GM18867 (cell line): Measurements from ENCODE around the gene CACNA2D2.

Experiments
- ATAC-seq: cut with Tn5 transposase; IDR thresholded peaks from one replicate; pipeline ENCODE4 v1.9.1; 2021; ENCODE audit warnings: mild to moderate bottlenecking, moderate library complexity; ENCODE audit not compliant: unreplicated experiment

The CACNA2D2 gene

DNA sequence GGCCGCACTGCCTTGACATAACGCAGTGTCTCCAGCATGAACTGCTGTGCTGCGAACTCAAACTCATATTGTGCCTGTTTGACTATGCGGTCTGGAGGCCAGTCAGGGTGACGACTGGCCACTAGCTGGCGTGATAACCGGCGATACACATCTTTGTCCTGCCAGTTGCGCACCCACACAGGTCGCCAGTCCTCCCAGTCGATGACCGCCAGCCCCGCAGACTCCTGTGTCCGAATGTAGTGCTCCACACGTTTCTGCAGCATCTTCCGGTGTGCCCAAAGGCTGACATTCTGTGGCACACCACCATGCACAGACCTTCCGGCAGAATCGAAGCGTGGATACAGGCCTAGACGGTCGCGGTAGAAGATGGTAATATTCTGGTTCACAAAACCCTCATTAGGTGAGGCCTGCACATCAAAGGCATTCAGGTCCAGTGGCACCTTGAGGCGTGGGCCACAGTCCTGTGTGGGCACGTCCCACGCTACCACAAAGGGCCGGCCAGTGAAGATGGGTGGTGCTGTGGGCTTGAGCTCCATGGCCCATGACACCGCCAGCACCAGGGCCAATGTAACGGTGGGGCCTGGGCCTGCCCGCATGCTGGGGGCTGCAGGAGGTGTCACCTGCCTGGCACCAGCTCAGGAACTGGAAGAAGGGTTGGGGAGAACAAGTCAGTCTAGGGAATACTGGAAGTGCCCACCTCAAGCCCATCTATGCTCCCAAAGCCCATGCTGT is 183.4 kb downstream of the CACNA2D2 start:
- no peak for ATAC-seq

DNA sequence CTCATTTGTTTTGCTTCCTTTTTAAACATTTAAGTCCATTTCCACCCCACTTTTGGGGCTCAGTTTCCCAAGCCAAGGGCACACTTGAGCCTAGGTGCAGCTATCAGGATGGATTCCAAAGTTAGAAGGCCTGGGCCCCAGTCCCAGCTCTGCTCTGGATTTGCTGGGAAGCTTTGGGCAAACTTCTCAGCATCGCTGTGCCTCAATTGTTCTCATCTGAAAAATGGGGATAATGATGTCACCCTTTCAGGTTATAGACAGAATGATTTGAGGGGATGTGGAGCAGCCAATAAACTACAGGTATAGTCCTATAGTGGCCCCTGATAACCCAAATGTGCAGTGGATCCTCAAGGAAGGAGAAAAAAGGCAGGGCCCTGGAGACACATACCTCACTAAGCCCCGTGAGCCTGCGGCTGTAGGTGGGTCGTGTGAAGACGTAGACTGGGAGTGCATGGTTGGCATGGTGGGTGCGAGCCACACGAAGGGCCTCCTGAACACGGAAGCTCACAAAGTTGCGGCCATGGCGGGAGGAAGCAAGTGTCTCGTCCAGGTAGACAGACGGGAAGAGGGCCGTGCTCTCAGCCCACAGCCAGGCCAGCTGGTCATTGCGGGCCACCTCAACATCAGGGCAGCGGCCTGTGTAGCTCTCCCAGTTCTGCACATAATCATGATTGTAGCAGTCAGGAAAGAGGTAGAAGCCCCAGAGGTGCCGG is 184.1 kb downstream of the CACNA2D2 start:
- no peak for ATAC-seq

DNA sequence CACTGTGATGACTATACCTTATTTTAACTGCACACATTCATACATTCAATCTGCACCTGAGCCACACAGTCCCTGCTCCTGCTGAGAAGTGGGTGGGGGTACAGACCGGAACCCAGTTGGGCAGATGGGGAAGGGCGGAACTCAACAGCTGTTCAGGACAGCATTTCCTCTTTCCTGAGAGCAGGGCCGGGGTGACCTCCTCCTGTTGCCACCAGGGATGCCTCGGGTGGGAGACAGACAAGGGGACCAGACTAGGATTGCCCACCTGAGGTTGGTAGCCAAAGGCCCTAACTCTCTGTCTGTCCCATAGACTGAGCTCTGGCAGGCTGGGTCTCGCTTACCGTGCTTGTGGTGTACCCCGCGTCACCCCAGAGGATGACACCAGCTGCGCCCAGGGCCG is 184.8 kb downstream of the CACNA2D2 start:
- ATAC-seq = no peak

DNA sequence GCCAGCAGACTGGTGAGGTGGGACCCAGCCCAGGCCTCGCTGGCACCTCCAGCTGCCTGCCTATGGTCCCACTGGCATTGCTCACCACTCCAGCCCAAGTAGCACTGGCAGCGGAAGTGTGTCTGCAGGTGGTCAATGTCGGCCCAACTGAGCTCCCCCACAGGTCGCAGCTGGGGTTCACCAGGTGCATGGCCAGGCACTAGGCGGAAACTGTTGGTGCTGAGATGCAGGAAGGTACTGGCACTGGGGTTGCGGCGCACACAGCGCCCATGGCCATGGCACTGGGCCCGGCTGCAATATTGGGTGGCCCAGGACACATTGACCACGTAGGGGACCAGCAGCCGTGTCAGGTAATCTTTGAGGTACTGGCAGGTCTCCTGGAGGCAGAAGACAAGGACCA is 185.3 kb downstream of the CACNA2D2 start:
- no peak for ATAC-seq

DNA sequence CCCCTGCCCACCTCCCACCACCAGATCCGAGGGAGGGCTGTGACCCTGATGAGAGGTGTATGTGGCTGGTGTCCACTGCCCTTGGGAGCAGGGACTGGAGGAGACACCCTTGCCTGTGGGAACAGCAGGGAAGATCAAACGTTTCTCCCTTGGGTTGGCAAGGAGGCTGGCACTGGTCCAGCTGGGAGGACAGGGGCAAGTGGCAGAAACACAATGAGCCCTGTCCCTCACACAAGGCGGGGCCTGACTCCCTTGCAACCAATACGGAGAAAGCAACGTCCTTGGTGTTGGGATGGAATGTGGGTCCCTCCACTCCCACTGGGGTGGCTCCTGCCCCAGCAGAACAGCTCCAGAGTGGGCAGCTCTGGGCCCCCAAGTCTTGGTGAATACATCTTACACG is 186.1 kb downstream of the CACNA2D2 start:
- no peak for ATAC-seq

DNA sequence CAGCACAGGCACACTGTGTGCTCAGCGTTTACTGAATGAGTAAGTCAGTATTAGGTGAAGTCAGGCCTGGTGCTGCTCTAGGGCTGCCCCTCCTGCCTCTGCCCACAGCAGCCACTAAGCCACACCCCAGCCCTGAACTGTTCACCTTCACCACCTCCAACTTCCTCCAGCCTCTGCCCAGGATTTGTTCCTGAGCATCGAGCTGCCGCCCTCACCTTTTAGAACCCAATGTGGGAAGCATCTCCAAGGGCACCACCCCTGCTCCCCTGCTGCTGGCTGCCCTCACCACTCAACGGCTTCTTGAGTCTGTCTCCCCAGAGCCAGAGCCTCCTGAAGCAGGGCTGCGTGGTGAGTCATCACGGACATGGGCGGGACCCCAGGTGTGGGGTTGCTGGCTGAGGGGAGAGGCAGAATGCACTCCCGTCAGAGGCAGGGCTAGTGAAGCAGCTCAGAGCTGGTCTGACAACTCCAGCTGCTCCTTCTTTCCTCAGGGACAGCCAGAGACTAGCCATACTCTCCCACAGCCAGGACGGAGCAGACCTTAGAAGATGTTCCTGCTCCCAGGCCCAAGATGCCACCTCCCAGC is 186.7 kb downstream of the CACNA2D2 start:
- no peak for ATAC-seq

DNA sequence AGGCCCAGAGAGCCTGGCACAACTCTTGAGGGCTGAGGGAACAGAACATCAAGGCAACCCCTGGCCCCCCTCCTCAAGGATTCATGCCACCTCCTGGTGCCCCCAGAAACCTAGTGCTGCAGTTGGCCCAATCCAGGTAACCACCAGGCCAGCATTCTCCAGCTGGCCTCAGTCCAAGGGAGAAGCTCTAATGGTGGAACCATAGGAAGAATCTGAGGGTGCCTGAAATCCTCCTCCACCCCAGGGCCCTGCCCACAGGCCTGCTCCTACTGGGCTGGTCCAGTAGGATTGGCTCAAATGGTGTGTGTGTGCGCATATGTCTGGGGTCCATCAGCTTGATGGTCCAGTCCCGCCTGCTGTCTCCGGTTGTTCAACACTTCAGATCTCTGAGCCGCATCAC is 188.6 kb downstream of the CACNA2D2 start:
- no peak for ATAC-seq

DNA sequence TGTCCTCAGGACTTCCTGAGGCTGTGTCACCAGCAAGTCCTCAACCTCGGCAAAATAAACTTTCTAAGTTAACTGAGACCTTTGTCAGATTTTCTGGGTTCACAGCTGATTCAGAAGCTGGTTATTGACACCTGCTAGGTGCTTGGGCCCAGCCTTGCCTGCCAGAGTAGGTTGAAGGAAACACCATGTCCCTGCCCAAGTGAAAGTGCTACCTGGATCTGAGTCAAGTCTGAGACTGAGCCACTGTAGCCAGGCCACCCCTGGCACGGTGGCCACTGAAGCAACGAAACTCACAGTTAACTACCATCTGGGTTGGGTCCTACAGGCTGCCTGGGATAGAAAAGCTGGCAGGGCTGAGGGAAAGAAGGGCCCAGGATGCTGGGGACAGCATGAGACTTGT is 189.1 kb downstream of the CACNA2D2 start:
- ATAC-seq = no peak
